SK-N-SH (cell line): ENCODE results near the gene DNMT3A.

Source experiments
- CHD2 ChIP-seq: fragments of 150-350 bp; IDR thresholded peaks from 2 replicates; pipeline ENCODE4 v1.6.1; 2018; ENCODE audit warnings: low read length; ENCODE audit not compliant: partially characterized antibody
- EP300 ChIP-seq, 2 experiments: IDR thresholded peaks; 2 replicates each; pipeline versions ENCODE4 v1.4.0 to v1.6.1; 2012; ENCODE audit warnings: borderline replicate concordance in 1 of 2, low read depth in 1 of 2, low read length in 1 of 2
- EZH2phosphoT487 ChIP-seq: fragments of 200-600 bp; sonication (generic); IDR thresholded peaks from 2 replicates; pipeline ENCODE4 v1.6.1; 2017; ENCODE audit warnings: low read depth, mixed run types, mild to moderate bottlenecking, antibody characterized with exemption, moderate library complexity, borderline replicate concordance
- POLR2AphosphoS5 ChIP-seq: IDR thresholded peaks from 2 replicates; pipeline ENCODE4 v1.6.1; 2012; ENCODE audit warnings: low read depth, low read length
- TCF12 ChIP-seq: IDR thresholded peaks from 2 replicates; pipeline ENCODE4 v1.4.0; 2012
- TF ChIP-seq, protein P1 (sequence below): fragments of 200-600 bp; sonication (generic); IDR thresholded peaks from 2 replicates; pipeline ENCODE4 v1.6.1; 2017; ENCODE audit warnings: antibody characterized with exemption, mild to moderate bottlenecking, moderate library complexity
- TF ChIP-seq, protein P2 (sequence below): IDR thresholded peaks from 2 replicates; pipeline ENCODE4; 2012

DNA sequence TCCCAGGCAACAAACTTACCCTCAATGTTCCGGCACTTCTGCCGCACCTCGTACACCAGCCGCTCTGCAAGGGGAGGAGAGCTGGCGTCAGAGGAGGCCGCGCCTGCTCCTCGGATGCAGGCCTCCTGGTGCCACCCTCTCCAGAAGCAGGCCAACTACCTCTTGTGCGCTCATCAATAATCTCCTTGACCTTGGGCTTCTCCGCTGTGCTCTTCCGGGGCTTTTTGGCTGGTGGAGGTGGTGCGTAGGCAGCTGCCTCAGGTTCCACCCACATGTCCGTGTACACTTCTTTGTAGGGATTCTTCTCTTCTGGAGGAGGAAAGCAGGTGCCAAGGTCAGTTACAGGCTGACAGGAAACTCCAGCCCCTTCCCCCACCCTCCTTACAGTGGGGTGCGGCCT, 95.7 kb downstream of the DNMT3A start:
- no peak for TF ChIP-seq POLR2AphosphoS5
- TF ChIP-seq, protein P1, sequence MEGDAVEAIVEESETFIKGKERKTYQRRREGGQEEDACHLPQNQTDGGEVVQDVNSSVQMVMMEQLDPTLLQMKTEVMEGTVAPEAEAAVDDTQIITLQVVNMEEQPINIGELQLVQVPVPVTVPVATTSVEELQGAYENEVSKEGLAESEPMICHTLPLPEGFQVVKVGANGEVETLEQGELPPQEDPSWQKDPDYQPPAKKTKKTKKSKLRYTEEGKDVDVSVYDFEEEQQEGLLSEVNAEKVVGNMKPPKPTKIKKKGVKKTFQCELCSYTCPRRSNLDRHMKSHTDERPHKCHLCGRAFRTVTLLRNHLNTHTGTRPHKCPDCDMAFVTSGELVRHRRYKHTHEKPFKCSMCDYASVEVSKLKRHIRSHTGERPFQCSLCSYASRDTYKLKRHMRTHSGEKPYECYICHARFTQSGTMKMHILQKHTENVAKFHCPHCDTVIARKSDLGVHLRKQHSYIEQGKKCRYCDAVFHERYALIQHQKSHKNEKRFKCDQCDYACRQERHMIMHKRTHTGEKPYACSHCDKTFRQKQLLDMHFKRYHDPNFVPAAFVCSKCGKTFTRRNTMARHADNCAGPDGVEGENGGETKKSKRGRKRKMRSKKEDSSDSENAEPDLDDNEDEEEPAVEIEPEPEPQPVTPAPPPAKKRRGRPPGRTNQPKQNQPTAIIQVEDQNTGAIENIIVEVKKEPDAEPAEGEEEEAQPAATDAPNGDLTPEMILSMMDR = no peak
- TF ChIP-seq, protein P2, sequence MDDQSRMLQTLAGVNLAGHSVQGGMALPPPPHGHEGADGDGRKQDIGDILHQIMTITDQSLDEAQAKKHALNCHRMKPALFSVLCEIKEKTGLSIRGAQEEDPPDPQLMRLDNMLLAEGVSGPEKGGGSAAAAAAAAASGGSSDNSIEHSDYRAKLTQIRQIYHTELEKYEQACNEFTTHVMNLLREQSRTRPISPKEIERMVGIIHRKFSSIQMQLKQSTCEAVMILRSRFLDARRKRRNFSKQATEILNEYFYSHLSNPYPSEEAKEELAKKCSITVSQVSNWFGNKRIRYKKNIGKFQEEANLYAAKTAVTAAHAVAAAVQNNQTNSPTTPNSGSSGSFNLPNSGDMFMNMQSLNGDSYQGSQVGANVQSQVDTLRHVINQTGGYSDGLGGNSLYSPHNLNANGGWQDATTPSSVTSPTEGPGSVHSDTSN = no peak
- no peak for TF ChIP-seq CHD2
- no peak for TF ChIP-seq TCF12
- no peak for TF ChIP-seq EP300 (IDR thresholded peaks at IDR 0.05; ENCODE audit: borderline replicate concordance in 1 of 2, low read depth in 1 of 2, low read length in 1 of 2)
- no peak for TF ChIP-seq EZH2phosphoT487
